GM13976 (cell line): Measurements from ENCODE around the gene ATP7B.

Source experiments
- DNase-seq: peaks from one replicate; pipeline ENCODE4 v3.0.0; 2012; ENCODE audit warnings: low spot score
- in situ Hi-C: fragments of 300-500 bp; cut with MboI; formaldehyde crosslinking; loops from one replicate; pipeline ENCODE4 v1.12.0; 2022; ENCODE audit warnings: low sequenced_read_pairs, mixed read lengths, inconsistent platforms; ENCODE audit not compliant: unreplicated experiment
- TF ChIP-seq, protein P1 (sequence below): IDR thresholded peaks from 2 replicates; pipeline ENCODE4 v1.5.1; 2012; ENCODE audit warnings: borderline replicate concordance, mild to moderate bottlenecking; ENCODE audit not compliant: insufficient read depth; ENCODE audit errors: extremely low read depth, missing control alignments, control extremely low read depth

Gene ATP7B

DNA sequence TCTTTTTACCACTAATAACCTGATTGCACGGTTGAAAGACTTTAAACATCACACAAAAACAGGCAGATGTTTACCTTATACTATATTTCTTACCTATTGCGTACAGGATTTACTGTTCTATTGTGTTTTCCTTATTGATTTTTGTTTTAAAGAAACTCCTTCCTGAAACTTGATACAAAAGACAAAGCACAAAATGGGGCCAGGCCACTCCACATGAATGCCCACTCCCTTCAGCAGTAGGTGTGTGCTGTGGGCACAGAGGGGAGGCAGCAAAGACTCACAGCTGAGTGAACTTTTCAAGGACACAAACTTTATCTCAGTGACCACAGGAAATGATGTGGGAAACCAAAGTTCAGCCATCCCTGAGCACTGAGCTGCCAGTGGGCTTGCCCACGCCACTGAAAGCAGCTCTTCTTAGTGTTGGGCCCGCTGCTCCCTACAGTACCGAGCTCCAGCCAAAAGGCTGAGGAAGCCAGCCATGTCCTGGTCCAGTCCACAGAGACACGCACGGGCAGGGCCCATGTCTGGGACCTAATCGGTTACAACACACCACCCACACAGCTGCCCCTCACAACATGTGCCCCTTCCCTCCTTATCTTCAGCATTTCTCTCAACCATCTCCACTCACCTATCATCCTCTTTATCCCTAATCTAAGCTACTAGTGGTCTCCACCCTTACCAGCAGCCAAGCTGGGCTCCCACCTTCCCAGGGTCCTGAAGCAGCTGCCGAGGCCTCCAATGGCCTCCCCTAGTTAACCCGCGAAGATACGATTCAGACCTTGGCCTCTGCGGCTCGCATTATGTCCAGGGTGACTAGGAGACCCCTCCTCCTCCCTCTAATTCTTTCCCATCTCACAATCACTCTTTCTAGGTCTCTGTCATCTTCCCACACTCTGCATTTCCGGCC is 39.5 kb downstream of the ATP7B start:
- in situ Hi-C loops: no loop called here
- DNase-seq: no peak
- TF ChIP-seq, protein P1, sequence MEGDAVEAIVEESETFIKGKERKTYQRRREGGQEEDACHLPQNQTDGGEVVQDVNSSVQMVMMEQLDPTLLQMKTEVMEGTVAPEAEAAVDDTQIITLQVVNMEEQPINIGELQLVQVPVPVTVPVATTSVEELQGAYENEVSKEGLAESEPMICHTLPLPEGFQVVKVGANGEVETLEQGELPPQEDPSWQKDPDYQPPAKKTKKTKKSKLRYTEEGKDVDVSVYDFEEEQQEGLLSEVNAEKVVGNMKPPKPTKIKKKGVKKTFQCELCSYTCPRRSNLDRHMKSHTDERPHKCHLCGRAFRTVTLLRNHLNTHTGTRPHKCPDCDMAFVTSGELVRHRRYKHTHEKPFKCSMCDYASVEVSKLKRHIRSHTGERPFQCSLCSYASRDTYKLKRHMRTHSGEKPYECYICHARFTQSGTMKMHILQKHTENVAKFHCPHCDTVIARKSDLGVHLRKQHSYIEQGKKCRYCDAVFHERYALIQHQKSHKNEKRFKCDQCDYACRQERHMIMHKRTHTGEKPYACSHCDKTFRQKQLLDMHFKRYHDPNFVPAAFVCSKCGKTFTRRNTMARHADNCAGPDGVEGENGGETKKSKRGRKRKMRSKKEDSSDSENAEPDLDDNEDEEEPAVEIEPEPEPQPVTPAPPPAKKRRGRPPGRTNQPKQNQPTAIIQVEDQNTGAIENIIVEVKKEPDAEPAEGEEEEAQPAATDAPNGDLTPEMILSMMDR: no peak

DNA sequence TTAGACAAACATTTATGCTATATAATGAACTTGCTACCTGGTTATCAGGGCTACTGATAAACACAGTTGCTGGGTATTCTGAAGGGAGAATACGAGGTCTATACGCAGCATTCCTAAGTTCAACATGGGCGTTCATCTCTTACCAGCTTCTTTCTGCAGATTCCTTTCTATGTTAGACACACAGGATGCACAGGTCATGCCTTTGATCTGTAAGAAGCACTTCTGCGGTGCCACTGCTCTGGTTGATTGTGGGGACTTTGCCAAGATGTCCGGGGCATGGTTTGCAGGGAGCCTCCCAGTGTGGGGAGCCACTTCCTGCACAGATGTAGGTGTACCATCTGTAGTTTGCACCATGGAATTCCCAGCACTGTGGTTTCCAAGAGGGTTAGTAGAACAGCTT is 40.9 kb downstream of the ATP7B start:
- DNase-seq: no peak
- in situ Hi-C loops: no loop called here
- TF ChIP-seq, protein P1: no peak

- in situ Hi-C loops: no loop called here
- DNase-seq: no peak
- TF ChIP-seq, protein P1: no peak
These were observed 43.5 kb downstream of the ATP7B start for GRCh38 chr13:51967482-51968446.

- DNase-seq: no peak
- TF ChIP-seq, protein P1: no peak
- in situ Hi-C loops: no loop called here
These were observed 45.1 kb downstream of the ATP7B start for GRCh38 chr13:51966186-51966585.

GRCh38 chr13:51961493-51962403 is 49.5 kb downstream of the ATP7B start:
- in situ Hi-C loops: no loop called here
- DNase-seq: no peak
- TF ChIP-seq, protein P1: no peak

GRCh38 chr13:51960766-51961165 is 50.5 kb downstream of the ATP7B start:
- in situ Hi-C loops: no loop called here
- TF ChIP-seq, protein P1: no peak
- no peak for DNase-seq
